Activated naive CD4-positive, alpha-beta T cell treated with anti-CD3 and anti-CD28 coated beads, Interleukin-2, amount 50 U/mL, for 16 hours (primary cell): ENCODE measurements around the gene SKOR1.

Experiments used
- DNase-seq: peaks from one replicate; pipeline ENCODE4 v3.0.0-alpha.2; 2020

Gene SKOR1

DNA sequence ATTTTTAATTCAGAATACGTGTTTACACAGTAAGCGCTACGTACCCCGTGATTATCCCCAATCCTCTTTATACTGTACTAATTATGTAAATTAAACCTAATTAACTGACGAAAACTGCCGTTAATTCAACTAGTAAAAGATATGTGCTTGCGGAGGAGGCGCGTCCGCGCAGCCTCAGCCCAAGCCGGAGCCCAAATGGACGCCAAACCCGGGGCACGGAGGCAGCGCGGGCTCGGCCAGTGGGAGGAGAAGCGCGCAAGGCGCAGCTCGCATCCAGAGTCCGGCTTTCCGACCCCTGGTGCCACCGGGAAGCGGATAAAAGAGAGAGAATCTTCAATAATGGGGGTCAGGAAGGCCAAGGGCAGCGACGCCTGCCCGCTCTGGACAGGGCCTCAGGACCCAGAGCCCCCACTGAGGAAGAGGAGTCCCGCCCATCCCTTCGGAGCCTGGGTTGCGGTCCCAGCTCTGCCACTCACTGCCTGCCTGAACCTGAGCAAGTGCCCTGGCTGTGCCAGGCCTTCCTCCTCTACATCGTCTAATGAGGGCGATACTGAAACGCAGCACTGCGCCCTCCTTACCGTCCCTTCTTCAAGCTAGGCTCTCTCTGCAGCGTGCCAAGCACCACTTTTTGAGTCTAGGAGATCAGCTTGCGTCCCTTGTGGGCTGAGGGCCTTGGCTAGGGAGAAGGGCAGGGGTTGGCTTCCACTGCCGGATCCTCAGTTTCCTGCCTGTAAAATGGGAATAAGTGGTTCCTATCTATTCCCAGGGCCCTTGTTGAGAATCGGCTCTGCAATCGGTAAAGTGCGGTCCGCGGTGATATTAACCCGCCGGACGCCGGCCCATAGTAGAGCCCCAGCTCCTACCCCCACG is 5.0 kb upstream of the SKOR1 start:
- no peak for DNase-seq

DNA sequence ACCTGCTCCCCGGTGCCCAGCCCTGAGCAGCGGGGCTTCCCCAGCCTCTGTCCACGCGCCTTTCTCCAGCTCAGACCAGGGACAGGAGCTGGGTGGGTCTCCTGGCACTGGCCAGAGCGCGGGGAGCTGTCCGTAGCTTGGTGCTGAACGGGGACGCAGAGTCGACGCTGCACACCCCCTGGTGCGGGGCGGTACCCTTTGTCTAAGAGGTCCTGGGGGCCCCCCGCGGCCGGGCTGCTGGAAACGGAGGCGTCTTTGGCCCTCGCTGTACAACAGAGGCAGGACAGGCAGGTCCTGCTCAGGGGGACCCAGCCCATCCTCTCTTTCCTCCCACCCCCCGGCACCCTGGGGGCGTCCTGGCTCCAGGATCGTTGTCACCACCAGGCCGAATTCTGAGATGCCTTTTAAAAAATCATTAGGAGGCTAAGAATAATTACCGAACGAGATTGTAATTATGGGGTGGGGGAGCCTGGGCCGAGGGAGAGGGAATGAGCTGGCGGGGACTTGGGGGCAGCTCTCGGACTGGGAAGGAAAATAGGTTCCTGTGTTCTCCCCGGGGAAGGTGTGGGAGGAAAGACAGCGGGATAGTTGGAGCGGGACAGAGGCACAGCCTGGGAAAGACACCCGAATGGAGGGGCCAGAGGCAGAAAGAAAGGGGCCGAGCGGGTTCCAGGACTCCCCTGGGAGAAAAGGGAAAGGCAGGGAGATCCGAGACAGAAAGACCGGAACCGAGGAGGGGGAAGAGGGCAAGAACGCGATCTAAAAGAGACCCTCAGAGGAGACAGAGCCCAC is 4.1 kb upstream of the SKOR1 start:
- peak; percentile 40 for DNase-seq

GRCh38 chr15:67821784-67822440 is 3.4 kb upstream of the SKOR1 start:
- DNase-seq, result no peak

- DNase-seq, result no peak
Measured at GRCh38 chr15:67822537-67823313, 2.6 kb upstream of the SKOR1 start.

- no peak for DNase-seq
Measured at GRCh38 chr15:67823314-67824196, 1.8 kb upstream of the SKOR1 start.

GRCh38 chr15:67824197-67824968 is 926 bp upstream of the SKOR1 start:
- no peak for DNase-seq

DNA sequence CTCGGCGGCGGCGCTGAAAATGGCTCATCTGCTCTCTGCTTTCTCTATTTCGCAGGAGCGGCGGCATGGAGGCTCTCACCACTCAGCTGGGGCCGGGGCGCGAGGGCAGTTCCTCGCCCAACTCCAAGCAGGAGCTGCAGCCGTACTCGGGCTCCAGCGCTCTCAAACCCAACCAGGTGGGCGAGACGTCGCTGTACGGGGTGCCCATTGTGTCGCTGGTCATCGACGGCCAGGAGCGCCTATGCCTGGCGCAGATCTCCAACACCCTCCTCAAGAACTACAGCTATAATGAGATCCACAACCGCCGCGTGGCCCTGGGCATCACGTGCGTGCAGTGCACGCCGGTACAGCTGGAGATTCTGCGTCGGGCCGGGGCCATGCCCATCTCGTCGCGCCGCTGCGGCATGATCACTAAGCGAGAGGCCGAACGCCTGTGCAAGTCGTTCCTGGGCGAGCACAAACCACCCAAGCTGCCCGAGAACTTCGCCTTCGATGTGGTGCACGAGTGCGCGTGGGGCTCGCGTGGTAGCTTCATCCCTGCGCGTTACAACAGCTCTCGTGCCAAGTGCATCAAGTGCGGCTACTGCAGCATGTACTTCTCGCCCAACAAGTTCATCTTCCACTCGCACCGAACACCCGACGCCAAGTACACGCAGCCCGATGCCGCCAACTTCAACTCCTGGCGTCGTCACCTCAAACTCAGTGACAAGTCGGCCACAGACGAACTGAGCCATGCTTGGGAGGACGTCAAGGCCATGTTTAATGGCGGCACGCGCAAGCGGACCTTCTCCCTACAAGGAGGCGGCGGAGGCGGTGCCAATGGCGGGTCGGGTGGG is 790 bp downstream of the SKOR1 start:
- peak; percentile 21 for DNase-seq

GRCh38 chr15:67826717-67827561 is 1.6 kb downstream of the SKOR1 start:
- peak; percentile 15 for DNase-seq

DNA sequence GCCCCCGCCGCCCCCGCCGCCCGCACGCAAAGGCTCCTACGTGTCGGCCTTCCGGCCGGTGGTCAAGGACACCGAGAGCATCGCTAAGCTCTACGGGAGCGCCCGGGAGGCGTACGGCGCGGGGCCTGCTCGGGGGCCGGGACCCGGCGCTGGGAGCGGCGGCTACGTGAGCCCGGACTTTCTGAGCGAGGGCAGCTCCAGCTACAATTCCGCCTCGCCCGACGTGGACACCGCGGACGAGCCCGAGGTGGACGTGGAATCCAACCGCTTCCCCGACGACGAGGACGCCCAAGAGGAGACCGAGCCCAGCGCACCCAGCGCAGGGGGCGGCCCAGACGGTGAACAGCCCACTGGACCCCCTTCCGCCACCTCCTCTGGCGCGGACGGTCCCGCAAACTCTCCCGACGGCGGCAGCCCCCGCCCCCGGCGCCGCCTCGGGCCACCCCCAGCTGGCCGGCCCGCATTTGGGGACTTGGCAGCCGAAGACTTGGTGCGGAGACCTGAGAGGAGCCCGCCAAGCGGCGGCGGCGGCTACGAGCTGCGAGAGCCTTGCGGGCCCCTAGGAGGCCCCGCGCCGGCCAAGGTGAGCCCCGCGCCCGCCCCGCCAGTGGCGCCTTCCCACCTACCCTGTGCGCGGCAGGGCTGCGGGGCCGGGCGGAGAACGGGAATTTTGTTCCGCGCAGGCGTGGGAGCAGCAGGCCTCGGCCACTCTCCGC is 2.4 kb downstream of the SKOR1 start:
- peak; percentile 18 for DNase-seq

- no peak for DNase-seq
Measured at GRCh38 chr15:67828278-67828968, 3.1 kb downstream of the SKOR1 start.

GRCh38 chr15:67828969-67829646 is 3.8 kb downstream of the SKOR1 start:
- no peak for DNase-seq

GRCh38 chr15:67829647-67830504 is 4.6 kb downstream of the SKOR1 start:
- DNase-seq, result no peak

GRCh38 chr15:67831363-67831762 is 6.1 kb downstream of the SKOR1 start:
- no peak for DNase-seq

DNA sequence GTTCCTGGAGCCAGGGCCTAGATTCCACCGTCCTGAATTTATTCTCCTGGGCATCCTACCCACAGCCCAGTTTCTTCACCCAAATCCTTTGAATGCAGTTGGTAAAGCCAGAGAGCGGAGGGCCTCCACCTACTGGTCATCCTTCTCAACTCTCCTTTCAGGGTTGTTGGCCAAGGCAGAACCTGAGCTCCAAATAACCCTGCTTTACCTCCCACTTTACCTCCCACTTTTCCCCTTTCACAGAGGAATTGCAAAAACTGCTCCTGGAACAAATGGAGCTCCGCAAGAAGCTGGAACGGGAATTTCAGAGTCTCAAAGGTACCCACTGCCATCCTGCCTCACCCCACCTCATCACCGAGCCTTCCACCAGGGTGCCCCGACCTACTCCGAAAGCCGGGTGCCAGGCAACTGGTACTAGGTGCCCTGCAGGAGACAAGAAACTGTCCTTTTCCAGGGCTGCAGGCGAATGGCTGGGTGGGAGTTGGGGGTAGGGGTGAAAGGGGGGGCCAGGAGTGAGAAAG is 6.8 kb downstream of the SKOR1 start:
- DNase-seq, result no peak

- no peak for DNase-seq
Measured at GRCh38 chr15:67832897-67833709, 7.8 kb downstream of the SKOR1 start.
